GM21529 (cell line): ENCODE measurements around the gene ARPIN.
"Not testable (repeated sequence)": the region's sequence is repeated elsewhere in the genome, so short reads cannot be mapped to it uniquely, and the experiment has no call there.

Source experiments
- ATAC-seq: cut with Tn5 transposase; IDR thresholded peaks from one replicate; pipeline ENCODE4 v1.9.1; 2021; ENCODE audit not compliant: unreplicated experiment

The ARPIN gene

DNA sequence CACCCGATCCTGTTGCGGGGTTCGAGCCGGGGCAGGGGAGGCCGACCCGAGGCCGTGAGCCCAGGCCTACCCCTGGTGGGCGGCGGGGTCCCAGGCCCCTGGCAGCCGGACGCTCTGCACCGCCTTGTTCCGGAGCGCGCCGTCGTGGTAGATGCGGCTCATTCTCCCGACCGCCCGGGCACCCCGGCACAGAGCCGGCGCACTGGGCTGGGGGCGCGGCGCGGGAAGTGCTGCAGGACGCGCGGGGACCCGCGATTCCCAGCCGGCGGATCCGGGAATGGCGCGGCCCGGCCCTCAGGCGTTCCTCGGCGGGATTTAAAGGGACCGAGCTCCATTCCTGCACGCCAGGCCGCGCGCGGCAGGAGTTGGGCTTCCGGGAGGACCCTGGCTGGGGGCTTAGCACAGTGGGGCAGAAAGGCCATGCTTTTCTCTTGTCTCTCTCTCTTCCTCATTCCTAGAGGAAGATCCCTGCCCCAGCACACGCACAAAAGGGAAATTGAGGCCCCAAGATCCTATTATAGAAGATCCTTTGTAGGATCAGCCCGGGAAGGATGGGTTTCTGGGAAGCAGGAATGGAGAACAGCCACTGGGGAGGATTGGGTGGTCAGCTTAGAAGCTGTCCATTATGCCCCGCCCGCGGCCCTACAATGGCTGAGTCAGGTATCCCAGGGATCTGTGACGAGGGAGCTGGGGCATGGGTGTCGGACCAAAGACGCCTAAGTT lies at the start of gene ARPIN:
Gene ARPIN, minus strand, starts transcription at position 279 of the 723 bp plus-strand sequence. Its CDS starts 117 bp downstream, at position 162.
- no peak for ATAC-seq

DNA sequence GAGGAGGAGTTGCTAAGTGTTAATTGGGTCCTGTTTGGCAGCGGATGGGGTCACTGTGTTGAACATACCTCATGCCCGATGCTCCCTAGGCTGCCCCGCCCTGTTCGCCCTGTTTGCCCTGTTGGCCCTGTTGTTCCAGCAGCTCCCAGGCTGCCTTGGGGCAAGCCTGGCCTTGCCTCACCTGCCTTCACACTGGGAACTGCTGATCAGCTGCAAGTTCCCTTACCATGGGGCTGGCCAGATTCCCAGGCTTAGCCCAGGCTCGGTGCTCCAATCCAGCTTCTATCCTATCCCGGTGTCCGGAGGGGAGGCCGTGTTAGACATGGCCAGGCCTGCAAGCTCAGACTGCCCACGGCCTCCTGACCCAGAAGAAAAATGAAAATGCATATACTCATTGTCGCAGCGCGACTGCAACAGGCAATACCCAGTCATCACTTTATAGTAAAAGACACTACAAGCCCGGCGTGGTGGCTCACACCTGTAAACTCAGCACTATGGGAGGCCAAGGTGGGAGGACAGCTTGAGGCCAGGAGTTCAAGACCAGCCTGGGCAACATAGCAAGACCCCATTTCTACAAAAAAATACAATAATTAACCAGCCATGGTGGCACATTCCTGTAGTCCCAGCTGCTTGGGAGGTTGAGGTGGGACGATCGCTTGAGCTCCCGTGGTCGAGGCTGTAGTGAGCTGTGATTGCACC lies 45.5 kb upstream of the ARPIN start:
- ATAC-seq = no peak

DNA sequence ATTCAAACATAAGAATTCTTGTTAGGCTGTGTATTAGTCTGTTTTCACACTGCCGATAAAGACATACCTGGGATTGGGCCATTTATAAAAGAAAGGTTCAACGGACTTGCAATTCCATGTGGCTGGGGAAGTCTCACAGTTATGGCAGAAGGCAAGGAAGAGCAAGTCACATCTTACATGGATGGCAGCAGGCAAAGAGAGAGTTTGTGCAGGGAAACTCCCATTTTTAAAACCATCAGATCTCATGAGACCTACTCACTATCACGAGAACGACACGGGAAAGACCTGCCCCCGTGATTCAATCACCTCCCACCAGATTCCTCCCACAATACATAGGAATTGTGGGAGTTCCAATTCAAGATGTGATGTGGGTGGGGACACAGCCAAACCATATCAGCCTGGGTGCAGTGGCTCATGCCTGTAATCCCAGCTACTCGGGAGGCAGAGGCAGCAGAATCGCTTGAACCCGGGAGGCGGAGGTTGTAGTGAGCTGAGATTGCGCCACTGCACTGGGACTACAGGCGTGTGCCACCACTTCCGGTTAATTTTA lies 42.8 kb upstream of the ARPIN start:
- not testable (repeated sequence) for ATAC-seq

DNA sequence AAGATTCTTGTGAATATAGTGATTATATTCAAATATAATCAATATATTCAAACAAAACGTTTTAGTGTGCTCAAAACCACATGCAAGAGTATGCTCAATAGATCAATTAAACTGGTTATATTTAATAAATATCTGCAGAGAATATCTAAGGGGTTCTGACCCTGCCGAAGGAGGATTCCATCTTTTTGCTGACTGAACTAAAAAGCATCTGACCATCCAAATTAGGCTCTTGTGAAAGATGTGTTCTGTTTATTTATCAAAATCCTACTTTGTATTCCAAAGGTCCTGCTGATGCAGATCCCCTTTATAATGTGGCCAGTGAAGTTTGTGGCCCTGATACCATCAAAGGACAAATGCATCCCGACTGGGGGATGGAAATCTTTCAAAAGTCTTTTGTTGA lies 41.8 kb upstream of the ARPIN start:
- no peak for ATAC-seq

DNA sequence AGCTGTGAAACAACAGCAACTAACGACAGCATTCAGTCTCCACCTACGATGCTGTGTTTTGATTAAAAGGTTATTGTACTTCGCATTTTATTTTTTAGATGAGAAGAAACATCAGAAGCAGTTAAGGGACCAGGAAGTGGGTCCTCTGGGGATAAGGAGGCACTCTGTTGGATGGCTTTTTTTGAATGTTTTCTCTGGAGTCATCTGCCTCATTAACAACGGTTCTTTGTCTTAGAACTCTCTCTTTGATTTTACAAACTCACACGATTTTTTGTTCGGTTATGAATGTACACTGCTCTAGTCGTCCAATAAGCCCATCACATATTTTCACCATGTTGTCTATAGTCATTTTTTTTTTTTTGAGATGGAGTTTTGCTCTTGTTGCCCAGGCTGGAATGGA lies 36.0 kb upstream of the ARPIN start:
- no peak for ATAC-seq

DNA sequence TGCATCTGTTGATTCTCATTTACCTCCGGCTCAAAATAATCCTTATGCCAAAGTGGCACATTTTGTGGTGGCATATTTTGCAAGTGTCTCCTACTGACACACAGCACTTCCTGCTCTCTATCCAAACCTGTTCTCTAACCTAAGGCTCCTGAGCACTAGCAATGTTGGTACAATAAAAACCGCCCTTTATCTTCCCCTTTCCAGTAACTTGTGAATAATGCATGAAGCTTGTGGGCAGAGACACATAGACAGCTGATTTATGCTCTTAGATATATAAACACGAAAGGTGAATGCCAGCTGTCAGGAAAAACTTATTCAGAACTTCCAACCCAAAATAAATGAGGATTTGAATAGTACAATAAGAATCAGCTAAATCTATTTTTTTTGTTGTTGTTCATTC lies 34.6 kb upstream of the ARPIN start:
- ATAC-seq = no peak

DNA sequence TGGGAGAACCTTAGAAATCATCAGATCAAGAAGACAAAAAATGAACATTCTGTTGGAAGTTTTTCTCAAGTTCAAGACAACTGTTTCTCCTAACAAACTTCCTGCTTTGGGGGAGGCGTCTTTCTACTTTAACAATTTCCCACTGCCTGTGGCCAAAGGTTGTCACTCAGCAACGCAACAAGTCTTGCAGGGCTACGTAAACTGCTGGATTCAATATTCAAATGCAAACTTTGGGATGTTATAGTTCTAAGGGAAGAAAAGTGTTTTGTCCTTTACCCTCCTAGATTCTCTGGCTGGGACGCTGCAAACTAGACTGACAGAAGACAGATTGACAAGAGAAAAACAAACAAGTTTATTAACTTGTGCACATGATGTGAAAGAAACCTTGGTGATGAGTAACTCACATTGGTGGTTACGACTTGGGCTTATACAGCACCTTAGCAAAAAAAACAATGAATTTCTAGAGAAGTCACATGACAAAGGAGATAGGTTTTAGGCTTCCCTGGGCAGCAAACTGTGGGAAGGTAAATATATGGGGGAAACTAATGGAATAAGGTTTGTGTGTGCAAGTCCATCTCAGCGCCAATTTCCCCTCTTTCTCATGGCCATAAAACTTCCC lies 34.0 kb upstream of the ARPIN start:
- no peak for ATAC-seq

DNA sequence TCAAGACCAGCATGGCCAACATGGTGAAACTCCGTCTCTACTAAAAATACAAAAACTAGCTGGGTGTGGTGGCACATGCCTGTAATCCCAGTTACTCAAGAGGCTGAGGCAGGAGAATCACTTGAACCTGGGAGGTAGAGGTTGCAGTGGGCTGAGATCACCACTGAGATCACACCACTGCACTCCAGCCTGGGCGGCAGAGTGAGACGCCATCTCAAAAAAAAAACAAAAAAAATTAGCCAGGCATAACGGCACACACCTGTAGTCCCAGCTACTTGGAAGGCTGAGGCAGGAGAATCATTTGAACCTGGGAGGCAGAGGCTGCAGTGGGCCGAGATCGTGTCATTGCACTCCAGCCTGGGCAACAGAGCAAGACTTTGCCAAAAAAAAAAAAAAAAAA lies 31.0 kb upstream of the ARPIN start:
- not testable (repeated sequence) for ATAC-seq

DNA sequence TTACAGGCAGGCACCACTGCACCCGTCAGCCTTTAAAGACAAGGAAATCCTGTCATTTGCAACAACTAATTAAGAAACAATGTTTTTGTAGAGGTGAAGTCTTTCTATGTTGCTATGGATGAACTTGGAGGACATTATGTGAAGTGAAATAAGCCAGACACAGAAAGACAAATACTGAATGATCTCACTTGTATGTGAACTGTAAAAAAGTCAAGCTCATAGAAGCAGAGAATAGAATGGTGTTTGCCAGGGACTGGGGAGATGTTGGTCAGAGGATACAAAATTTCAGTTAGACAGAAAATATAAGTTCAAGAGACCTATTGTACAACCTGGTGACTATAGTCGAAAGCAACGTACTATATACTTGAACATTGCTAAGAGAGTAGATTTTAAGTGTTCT lies 27.2 kb upstream of the ARPIN start:
- ATAC-seq = no peak

DNA sequence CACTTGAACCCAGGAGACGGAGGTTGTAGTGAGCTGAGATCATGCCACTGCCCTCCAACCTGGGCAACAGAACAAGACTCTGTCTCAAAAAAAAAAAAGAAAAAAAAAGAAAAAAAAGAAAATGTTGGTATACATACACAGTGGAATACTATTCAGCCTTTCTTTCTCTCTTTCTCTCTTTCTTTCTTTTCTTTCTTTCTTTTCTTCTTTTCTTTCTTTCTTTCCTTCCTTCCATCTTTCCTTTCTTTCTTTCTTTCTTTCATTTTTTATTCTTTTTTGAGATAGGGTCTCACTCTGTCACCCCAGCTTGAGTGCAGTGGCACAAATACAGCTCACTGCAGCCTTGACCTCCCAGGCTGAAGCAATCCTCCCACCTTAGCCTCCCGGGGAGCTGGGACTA lies 26.6 kb upstream of the ARPIN start:
- ATAC-seq = not testable (repeated sequence)

DNA sequence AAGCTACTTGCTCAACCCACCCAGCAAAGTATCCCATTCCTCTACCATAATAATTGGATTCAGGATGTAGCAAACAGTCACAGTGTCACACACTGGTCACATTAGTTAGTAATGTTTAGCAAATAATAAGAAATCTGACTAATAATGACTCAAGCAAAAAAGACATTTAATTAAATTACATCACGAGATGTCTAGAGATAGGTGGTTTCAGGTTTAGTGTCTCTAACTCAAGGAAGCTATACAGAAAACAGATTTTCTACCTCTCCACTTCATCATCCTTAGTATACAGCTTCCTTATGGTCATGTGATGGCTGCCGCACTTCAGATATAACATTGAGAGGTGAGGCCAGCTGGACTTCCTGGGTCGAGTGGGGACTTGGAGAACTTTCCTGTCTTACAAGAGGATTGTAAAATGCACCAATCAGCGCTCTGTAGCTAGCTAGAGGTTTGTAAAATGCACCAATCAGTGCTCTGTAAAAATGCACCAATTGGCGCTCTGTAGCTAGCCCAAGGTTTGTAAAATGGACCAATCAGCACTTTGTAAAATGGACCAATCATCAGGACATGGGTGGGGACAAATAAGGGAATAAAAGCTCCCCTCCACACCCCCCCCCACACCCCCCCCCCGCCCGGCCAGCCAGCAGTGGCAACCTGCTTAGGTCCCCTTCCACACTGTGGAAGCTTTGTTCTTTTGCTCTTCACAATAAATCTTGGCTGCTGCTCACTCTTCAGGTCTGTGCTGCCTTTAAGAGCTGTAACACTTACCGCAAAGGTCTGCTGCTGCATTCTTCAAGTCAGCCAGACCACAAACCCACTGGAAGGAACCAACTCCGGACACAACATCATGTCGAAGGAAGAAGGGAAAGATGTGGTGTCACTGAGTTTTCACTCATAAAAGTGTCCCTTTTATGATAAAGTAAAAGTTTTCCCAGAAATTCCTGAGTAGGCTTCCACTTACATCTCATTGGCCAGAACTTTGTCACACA lies 24.9 kb upstream of the ARPIN start:
- ATAC-seq = no peak

DNA sequence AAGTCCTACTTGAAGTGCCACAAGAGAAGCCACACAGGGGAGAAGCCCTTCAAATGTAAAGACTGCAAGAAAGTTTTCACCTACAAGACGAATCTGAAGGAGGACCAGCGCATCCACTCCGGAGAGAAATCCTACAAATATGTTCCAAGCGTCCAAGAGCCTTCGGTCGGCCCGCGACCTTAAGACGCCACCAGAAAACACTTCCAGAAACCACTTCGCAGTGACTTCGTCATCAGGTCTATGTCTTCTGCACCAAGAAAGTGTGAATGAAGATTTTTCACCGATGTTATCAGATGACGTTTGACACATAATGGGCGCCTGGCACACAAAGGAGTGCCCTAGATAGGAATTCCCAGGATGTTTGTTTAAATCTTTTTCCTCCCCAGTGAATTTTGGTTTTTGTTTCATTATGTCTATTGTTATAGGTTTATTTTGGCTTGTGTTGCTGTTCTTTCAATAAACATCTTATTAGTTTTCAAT lies 24.1 kb upstream of the ARPIN start:
- no peak for ATAC-seq

DNA sequence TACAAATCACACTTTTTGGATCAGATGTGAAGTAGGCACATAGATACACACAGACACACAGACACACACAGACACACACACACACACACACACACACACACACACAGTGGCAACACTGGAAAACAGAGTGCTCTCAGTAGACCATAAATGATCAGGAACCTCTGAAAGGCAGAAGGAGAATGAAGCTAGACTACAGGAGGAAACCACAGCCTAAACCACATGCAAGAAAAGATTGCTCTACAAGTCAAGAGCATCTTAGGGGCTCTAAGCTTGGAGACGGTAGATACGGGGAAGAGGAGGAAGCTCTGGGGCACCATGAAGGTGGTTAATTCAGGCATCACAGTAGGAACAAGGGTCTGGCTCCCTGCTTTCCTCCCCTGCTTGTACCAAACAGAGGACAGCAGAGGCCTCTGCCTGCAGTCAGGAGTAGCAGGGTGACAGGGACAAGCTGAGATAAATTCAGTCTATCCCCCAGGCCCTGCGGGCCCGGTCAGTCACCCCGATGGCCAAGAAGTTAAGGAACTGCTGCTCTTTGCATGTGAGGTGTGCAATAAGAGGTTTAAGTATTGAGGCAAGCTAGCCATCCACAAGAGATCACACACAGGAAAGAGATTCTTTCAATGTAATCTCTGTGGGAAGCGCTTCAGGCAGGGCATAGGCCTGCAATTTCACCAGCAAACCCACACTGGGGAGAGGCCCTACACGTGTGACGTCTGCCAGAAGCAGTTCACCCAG lies 23.5 kb upstream of the ARPIN start:
- ATAC-seq = no peak

DNA sequence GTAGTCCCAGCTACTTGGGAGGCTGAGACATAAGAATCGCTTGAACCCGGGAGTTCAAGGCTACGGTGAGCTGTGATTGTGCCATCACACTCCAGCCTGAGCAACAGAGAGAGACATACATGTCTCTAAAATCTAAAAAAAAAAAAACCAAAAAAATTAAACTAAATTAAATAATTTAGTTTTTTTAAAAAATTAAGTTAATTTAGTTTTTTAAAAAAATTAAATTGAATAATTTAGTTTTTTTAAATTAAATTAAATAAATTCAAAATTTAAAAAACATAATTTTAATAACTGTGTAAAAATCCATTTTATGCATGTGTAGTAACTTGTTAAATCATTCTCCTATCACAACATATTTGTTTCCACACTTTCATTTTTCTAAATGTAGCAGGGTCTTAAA lies 20.1 kb upstream of the ARPIN start:
- ATAC-seq = no peak

DNA sequence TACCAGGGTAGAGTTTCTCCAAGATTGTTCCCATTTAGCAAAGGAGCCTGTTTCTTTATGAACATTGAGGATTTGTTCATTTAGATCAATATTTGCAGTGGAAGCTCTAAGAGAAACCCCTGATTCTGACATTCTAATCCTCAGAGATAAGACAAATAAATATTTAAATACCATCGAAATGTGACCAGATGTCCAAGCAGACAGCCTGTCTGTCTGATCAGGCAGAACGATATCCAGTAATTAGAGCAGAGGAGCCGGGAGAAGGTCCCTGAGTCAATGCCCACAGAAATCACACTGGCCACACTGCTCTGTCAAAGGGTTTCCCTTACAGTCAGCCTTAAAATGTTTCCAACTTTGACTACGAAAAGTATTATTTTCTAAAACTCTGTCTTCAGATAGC lies 15.7 kb upstream of the ARPIN start:
- ATAC-seq = no peak

DNA sequence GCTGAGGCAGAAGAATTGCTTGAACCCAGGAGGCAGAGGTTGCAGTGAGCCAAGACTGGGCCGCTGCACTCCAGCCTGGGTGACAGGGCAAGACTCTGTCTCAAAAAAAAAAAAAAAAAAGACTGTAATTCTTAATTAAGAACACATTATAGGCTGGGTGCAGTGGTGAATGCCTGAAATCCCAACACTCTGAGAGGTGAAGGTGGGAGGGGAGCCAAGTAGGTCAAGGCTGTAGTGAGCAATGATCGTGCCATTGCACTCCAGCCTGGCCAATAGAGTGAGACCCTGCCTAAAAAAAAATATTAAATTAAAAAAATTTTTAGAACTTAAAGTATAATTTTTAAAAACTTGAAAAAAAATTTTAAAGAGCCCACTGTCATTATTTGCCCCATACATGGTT lies 13.4 kb upstream of the ARPIN start:
- no peak for ATAC-seq

DNA sequence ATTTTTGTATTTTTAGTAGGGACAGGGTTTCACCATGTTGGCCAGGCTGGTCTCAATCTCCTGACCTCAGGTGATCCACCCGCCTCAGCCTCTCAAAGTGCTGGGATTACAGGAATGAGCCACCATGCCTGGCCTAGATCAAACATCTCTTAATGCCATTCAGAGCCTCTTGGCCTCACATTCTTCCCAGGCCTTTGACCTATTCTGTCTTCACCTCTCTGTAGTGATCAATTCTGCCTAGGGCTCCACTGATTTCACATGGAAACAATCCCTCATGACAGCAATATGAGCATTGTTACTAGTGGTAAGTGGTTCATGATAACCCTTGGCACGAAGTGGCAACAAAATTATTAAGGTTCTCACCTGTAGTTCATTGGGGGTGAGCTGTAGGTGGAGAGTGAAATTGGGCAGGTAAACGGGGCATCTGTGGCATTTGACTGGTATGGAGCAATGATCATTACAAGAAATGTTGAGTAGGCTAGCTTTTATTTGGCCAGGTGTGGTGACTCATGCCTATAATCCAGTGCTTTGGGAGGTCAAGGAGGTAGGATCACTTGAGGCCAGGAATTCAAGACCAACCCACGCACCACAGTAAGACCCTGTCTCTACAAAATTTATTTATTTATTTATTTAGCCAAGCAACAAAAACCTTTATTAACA lies 4.8 kb upstream of the ARPIN start:
- no peak for ATAC-seq

DNA sequence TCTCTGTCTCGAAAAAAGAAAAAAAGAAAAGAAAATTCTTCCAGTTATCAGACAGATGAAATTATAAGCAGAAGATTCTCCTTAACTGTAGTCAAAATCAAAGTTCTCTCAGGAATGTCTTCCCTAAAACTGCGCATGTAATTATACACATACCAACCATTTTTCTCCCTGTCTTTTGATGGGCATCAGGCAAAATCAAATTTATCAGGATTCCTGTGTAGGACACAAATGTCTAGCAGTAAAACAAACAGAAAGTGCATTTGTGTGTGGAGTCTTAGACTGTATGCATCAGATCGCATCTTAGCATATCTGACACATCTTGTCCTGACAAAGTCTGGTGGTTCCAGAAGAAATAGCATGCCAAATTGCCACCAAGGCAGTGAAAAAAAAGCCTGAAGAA lies 3.9 kb upstream of the ARPIN start:
- ATAC-seq = no peak

DNA sequence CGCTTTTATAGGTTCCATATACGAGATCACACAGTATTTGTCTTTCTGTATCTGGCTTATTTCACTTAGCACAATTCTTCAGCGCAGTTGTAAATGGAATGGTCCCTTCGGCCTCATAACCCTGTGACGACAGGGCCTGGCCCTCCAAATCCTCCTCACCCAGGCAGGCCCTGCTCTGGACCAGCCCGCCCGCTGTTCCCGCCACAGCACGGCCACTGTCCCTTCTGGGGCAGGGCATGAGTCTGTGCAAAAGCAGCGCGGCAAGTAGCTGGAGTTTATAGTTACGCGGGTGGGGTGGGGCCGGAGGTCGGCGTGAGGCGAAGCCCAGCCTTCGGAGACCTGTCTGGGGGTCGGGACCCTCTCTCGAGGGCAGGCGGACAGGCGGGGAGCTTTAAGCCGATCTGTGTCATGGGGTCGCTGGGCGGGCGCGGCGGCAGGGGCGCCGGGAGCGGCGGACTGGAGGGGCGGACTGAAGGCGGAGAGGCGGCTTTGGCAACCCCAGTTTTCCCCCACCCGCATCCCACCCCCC lies 543 bp downstream of the ARPIN start:
- ATAC-seq = no peak
